OCI-LY7 (cell line): ENCODE measurements around the gene ST8SIA5. TPM values are rescaled to one million over a fixed set of nuclear protein-coding genes. Genes with fewer than 3 reads are reported as not detected.

Experiments used
- BruUV-seq: library from RNA; stranded (reverse); fragments of 400-500 nt; replicated peaks from 2 replicates; lab custom pipeline; 2021; lab: Mats Ljungman, UMichigan
- CTCF ChIA-PET: fragments of 300-600 bp; sonication (Branson Sonifier 250); formaldehyde crosslinking; loops from one replicate; lab custom pipeline; 2022; ENCODE audit warnings: antibody characterized with exemption; ENCODE audit not compliant: unreplicated experiment; lab: Charles Lee
- POLR2A ChIA-PET: fragments of 300-600 bp; sonication (Branson Sonifier 250); formaldehyde crosslinking; loops from one replicate; lab custom pipeline; 2022; ENCODE audit warnings: antibody characterized with exemption; lab: Charles Lee
- DNase-seq: peaks from one replicate; pipeline ENCODE4 v3.0.0-alpha.2; 2015; ENCODE audit warnings: low spot score
- H2AFZ ChIP-seq: fragments of 200-600 bp; sonication (generic), shearing (Covaris generic); 2 replicates; pipeline ENCODE4 v1.6.1; 2014; ENCODE audit warnings: mild to moderate bottlenecking, antibody characterized with exemption, low read length, moderate library complexity
- H3K27ac ChIP-seq: fragments of 200-600 bp; sonication (generic); 2 replicates; pipeline ENCODE4 v1.5.1; 2014; ENCODE audit warnings: mixed run types, low read depth, mild to moderate bottlenecking, moderate library complexity, low read length, inconsistent platforms; ENCODE audit not compliant: poor library complexity, severe bottlenecking
- H3K36me3 ChIP-seq: fragments of 200-600 bp; sonication (generic); 2 replicates; pipeline ENCODE4 v1.6.1; 2014; ENCODE audit warnings: mild to moderate bottlenecking, antibody characterized with exemption, low read length, moderate library complexity, mixed read lengths; ENCODE audit not compliant: insufficient read depth
- H3K4me1 ChIP-seq: fragments of 200-600 bp; sonication (generic); 2 replicates; pipeline ENCODE4 v1.5.1; 2014; ENCODE audit warnings: mild to moderate bottlenecking, low read length; ENCODE audit not compliant: insufficient read depth, poor library complexity, severe bottlenecking
- H3K4me2 ChIP-seq: fragments of 200-600 bp; sonication (generic); 2 replicates; pipeline ENCODE4 v1.6.1; 2014; ENCODE audit warnings: mild to moderate bottlenecking, low read length
- H3K4me3 ChIP-seq: fragments of 200-600 bp; sonication (generic); 2 replicates; pipeline ENCODE4 v1.5.1; 2014; ENCODE audit warnings: mild to moderate bottlenecking, low read depth, low read length; ENCODE audit not compliant: poor library complexity, severe bottlenecking
- H3K79me2 ChIP-seq: fragments of 200-600 bp; sonication (generic); 2 replicates; pipeline ENCODE4 v1.6.1; 2016; ENCODE audit warnings: low read depth, mild to moderate bottlenecking, low read length, moderate library complexity, mixed read lengths; ENCODE audit not compliant: insufficient read depth
- H3K9me2 ChIP-seq: fragments of 200-600 bp; sonication (generic); 2 replicates; pipeline ENCODE4 v1.6.1; 2016; ENCODE audit warnings: mild to moderate bottlenecking, low read length, mixed read lengths; ENCODE audit not compliant: insufficient read depth
- H3K9me3 ChIP-seq: fragments of 200-600 bp; sonication (generic); 2 replicates; pipeline ENCODE4 v1.6.1; 2014; ENCODE audit warnings: mild to moderate bottlenecking, mixed run types, low read length, mixed read lengths
- H4K20me1 ChIP-seq: fragments of 200-600 bp; sonication (generic); 2 replicates; pipeline ENCODE4 v1.6.1; 2014; ENCODE audit warnings: mild to moderate bottlenecking, antibody characterized with exemption, low read length, moderate library complexity, mixed read lengths; ENCODE audit not compliant: insufficient read depth
- EZH2phosphoT487 ChIP-seq: fragments of 200-600 bp; sonication (generic); IDR thresholded peaks from 2 replicates; pipeline ENCODE4 v1.6.1; 2018; ENCODE audit warnings: low read depth, borderline replicate concordance, mild to moderate bottlenecking, mixed run types, antibody characterized with exemption, low read length, moderate library complexity, mixed read lengths
- intact Hi-C: fragments of 100-400 bp; cut with micrococcal nuclease; formaldehyde crosslinking; loops from one replicate; pipeline ENCODE4 v1.10.0; 2022; ENCODE audit not compliant: unreplicated experiment
- total RNA-seq, 2 experiments: library from RNA; depleted of rRNA in 1 of 2; stranded (reverse); fragments of >200 nt in 1 of 2; shearing (Covaris generic) in 1 of 2; gene quantifications; 2 replicates each; pipeline ENCODE4 v1.2.3, GENCODE V29; 2014 to 2022
- TF ChIP-seq, protein P1 (sequence below): fragments of 200-600 bp; sonication (generic); conservative IDR thresholded peaks from 2 replicates; pipeline ENCODE4 v1.5.1; 2014; ENCODE audit warnings: mild to moderate bottlenecking, antibody characterized with exemption, low read length, moderate library complexity, mixed read lengths

Gene ST8SIA5
- total RNA-seq, 2 experiments from 2014 or later = 0.28 TPM; not detected in 1

DNA sequence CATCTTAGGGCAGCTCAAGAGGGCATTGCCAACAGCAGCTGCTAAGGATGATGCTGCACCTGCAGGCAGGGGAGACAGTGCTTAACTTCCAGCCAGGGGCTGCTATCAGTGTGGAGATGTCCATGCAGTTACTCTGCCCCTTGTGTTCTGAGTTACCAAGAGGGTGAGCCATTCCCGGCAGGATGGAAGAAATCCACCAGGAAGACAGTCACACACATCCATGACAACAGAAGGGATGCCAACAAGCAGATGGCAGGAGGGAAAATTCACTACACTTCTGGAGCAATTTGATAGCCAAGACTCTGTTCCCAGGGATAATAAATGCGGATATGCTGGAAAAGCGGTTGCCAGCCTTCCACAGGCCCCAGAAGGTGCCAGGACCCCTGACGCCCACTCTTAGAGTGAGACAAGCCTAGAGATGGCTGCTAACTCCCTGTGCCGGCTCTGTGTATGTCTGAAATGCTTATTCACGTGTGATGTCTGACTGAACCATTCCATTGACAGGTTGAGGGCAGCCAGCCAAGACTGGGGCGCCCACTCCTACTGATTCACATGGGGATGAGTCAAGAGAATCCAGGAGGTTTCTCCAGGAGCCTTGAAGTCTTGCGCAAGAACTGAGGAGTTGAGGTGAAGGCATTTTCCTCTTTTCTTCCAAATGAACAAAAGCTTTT is 124.3 kb downstream of the ST8SIA5 start:
- no peak overlapping the region for H2AFZ ChIP-seq
- no peak overlapping the region for H3K4me2 ChIP-seq
- DNase-seq = no peak
- H3K79me2 ChIP-seq = no peaks in the 10 kb centered on the region
- POLR2A ChIA-PET = no interaction called here
- CTCF ChIA-PET = no interaction called here
- intact Hi-C loops = no loop called here
- H3K9me2 ChIP-seq = no peaks in the 10 kb centered on the region
- H3K4me1 ChIP-seq = no peaks in the 10 kb centered on the region
- TF ChIP-seq, protein P1, sequence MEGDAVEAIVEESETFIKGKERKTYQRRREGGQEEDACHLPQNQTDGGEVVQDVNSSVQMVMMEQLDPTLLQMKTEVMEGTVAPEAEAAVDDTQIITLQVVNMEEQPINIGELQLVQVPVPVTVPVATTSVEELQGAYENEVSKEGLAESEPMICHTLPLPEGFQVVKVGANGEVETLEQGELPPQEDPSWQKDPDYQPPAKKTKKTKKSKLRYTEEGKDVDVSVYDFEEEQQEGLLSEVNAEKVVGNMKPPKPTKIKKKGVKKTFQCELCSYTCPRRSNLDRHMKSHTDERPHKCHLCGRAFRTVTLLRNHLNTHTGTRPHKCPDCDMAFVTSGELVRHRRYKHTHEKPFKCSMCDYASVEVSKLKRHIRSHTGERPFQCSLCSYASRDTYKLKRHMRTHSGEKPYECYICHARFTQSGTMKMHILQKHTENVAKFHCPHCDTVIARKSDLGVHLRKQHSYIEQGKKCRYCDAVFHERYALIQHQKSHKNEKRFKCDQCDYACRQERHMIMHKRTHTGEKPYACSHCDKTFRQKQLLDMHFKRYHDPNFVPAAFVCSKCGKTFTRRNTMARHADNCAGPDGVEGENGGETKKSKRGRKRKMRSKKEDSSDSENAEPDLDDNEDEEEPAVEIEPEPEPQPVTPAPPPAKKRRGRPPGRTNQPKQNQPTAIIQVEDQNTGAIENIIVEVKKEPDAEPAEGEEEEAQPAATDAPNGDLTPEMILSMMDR = no peak
- TF ChIP-seq EZH2phosphoT487 = no peak
- no TSS peak for BruUV-seq
- no peak overlapping the region for H3K27ac ChIP-seq
- H3K9me3 ChIP-seq = no peaks in the 10 kb centered on the region
- no peaks in the 10 kb centered on the region for H4K20me1 ChIP-seq
- H3K4me3 ChIP-seq = no peak overlapping the region
- no peaks in the 10 kb centered on the region for H3K36me3 ChIP-seq

DNA sequence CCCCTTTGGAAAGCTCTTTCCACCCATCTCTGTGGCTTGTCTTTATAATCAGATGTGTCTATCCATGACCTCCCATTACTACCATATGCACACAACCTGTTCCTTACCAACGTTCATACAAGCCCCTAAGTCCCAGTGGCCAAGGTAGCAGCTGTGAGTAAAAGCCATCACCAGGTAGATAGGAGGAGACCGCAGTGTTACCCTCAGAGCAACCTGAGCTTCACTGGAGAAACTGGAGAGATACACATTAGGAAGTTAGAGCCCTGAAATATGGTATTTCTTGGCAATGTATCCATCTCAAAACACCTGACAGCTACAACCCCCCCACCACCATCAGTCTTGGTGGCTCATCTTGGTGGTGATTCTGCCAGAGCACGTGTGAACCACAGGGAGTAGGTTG is 125.9 kb downstream of the ST8SIA5 start:
- BruUV-seq = no TSS peak
- Histone ChIP-seq H4K20me1 (no peaks in the 10 kb centered on the region), H3K9me2 (no peaks in the 10 kb centered on the region), H3K27ac (no peak overlapping the region), H3K79me2 (no peaks in the 10 kb centered on the region), H2AFZ (no peak overlapping the region), H3K4me3 (no peak overlapping the region), H3K36me3 (no peaks in the 10 kb centered on the region), H3K9me3 (no peaks in the 10 kb centered on the region), H3K4me1 (no peaks in the 10 kb centered on the region), H3K4me2 (no peak overlapping the region)
- CTCF ChIA-PET = no interaction called here
- intact Hi-C loops = no loop called here
- DNase-seq = no peak
- POLR2A ChIA-PET = no interaction called here
- TF ChIP-seq, protein P1 = no peak
- TF ChIP-seq EZH2phosphoT487 = no peak

DNA sequence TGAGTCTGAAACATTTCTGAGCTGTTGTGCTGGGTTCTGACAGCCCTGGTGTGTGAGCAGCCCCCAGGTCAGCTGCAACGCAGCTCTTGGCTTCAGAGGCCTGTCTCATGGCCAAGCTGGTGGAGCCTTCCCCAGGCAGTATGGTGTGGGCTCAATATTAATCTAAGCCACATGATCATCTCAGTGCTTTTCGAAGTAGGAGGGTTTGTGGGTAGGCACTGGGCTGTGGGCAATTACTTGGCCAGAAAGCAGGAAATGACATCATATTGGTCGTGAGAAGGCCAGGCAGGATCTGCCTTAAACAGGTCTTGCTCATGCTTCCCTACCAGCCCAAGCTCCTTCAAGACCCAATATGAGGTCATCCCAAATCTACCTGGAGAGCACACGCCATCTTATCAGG is 126.7 kb downstream of the ST8SIA5 start:
- BruUV-seq = no TSS peak
- no peaks in the 10 kb centered on the region for H3K4me1 ChIP-seq
- POLR2A ChIA-PET = no interaction called here

More for the DNA sequence above, 126.7 kb downstream of the ST8SIA5 start:
- Histone ChIP-seq H3K9me3 (no peaks in the 10 kb centered on the region), H3K4me3 (no peak overlapping the region), H3K79me2 (no peaks in the 10 kb centered on the region), H4K20me1 (no peaks in the 10 kb centered on the region), H3K27ac (no peak overlapping the region), H2AFZ (no peak overlapping the region), H3K9me2 (no peaks in the 10 kb centered on the region), H3K36me3 (no peaks in the 10 kb centered on the region), H3K4me2 (no peak overlapping the region)
- CTCF ChIA-PET = no interaction called here
- TF ChIP-seq, protein P1 = no peak
- TF ChIP-seq EZH2phosphoT487 = no peak
- DNase-seq = no peak
- intact Hi-C loops = no loop called here
